NCI-H226 (cell line): Measurements from ENCODE around the gene ERCC5.

ENCODE experiments used
- DNase-seq: peaks from one replicate; pipeline ENCODE4 v3.0.0-alpha.2; 2015

Gene ERCC5

GRCh38 chr13:102897371-102898138 is 51.7 kb downstream of the ERCC5 start:
- no peak for DNase-seq

DNA sequence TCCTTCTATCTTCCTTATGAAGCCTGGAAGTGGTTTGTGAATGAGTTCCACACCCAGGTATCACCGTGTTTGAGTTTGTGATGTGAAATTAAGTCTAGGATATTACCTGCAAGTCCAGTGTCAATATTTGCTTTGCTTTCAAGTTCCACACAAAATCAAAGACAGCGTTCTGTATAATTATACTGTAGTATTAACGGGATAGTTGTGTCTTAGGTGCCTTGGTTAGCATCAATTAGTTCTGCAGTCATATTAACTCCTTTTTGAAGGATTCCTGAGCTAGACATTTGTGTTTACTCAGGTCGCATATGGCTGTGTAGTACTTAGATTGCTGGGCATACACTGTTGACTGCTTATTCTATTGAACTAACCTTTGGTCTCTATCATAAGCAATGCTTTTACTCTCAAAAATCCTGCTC is 54.4 kb downstream of the ERCC5 start:
- DNase-seq = no peak

DNA sequence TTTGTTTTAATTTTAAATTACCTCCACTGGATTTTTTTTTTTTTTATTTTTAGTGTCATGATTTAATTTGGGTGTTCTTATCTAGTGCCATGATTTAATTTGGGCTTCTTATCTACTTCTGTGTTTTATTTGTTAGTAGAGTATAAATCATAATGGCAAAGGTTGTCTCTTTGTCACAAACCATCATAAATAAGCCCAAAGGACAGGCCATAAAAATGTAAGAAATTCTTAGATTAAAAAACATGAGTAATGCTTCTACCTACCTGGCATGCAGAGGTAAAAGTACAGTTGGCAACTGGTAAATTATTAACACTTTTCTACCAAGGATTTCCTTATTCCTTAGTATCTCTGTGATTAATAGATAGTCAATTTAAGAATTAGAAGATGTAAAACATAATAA is 55.2 kb downstream of the ERCC5 start:
- no peak for DNase-seq

DNA sequence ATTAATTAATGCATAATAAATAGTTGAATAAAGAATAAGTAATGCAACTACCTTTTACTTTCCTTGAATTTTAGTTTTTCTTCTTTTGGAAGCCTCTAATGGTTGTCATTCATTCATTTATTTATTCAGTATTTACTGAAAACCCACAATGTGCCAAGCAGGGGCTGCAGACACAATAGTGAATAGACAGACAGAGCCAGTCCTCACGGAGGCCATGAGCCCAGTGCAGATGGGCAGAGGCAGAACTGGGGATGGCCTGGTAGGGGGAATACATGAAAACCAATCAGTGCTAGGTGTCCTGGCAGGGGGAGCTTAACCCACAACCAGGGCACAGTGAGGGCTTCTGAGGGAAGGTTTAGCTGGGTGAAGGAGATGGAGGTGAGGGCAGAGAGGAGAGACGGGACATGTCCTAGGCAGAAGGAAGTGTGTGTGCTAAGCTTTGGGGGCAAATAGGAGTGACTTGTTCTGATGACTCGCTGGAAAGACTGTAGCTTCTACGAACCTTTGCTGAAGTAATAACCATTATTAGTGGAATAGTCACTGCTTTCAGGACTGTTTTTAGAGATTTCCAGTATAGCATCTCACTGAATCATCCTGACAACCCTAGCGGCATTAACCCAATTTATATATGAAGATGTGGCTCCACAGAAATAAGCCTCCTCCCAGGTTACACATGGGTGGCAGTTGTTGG is 55.9 kb downstream of the ERCC5 start:
- DNase-seq = no peak

- no peak for DNase-seq
Observed at GRCh38 chr13:102902789-102903347, 57.0 kb downstream of the ERCC5 start.

DNA sequence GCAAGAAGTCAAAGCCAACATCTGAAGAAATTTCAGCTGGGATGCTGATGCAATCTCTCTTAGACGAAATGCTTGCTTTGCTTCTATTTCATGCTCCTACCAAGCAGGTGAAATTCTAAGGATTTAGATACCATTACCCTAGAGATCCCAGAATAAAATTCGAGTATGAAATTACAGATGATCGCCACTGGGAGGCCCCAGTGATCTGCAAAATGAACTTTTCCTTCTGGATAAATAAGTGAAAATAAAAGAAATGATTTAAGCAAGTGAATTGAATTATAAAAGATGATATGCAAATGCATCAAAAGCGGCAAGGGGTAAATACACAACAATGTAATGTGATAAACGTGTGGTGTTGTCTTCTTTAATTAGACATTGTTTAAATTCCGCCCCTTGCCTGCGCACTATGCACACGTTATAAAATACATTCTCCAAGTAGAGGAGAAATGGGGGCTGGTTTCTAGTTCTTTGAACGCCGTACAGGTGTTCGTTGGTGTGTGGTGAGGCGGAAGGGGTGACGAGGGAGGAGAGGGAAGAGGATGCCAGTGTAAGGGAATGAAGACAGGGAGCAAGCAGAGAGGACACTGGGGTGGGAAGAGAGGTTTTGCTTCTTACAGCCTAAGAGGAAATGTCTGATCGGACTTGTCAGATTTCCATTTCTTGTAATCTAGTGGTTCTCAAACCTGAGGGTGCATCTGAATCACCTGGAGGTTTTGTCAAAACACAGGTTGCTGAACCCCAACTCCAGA is 58.0 kb downstream of the ERCC5 start:
- DNase-seq = no peak

DNA sequence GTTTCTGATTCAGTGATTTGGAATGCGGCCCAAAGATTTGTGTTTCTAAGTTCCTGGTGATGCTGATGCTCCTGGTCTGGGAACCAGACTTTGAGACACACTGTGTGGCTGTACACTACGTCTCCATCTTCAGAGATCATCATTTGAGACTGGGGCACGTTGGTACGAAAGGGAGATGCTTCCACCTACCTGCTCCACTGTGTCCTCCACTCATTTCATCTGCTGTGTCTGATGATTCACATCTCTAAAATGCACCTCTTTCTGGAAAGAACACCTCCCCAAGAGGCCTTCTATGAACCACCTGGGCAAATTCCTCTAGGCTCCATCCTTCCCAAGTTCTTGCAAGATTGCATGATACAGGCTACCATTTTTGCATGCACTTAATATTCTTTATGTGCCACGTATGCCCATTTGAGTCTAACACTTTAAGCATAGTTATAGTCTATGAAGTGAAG is 58.6 kb downstream of the ERCC5 start:
- DNase-seq = no peak

DNA sequence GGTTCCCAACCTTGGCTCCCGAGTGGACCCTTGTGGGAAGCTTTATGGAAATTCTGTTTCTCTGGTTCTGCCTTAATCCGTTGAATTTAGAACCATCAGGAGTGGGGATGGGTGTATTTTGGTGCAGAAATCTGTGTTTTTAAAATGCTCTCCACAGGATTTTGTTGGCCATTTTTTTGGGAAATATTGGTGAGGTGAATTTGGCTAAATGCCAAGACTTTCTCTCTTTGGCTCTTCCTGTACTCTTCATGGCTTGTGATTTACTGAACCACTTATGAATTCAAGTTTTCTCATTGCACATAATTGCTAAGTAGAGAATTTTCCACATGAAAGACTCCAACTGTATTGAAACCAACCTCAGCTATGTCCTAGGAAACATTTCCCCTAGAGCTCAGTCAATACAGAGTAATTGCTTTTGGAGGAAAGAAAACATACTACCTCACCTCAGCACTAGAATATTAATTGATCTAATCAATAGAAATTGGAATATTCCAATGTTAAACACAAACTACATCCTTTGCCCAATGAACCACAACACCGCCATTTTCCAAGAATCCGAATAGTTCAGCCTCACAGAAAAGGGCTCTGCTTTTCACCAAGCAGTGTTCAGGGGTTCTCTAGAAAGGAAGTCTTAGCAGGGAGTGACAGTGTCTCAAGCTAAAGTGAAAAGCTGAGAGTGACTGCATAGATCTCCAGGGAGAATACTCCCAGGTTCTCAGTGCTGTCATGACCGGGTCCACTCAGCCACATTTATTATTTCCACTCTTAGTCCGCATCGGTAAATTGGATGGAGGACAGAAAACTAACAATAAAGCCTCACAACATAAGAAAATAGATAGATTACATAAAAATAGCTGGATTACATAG is 60.3 kb downstream of the ERCC5 start:
- no peak for DNase-seq

- no peak for DNase-seq
Observed at GRCh38 chr13:102907016-102907756, 61.4 kb downstream of the ERCC5 start.

DNA sequence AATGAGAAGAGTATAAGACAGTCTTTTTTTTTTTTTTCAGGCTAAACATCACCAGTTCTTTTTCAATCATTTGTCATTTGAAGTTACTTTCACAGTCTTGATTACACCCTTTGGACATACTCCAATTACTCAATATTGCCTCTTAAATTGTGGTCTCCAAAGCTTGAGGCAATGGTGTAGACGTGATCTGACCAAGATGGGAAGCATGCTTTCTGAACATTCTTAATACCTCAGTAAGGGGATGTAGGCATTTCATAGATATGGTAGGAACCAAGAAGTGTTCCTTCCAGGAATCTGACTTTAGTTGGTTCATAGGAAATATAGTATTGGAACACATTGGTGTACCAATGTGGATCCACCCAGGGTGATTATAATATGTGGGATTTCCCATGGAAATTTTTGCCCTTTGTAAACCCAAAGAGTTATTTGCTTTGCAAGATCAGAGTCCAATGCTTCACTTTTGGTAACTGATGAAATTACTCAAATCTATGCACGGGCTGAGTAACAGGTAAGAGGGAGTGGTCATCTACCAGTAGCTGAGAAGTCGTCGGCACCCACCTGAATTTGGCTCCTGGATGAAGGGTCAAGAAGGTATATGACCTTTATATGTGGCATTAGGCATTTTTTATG is 62.2 kb downstream of the ERCC5 start:
- no peak for DNase-seq

DNA sequence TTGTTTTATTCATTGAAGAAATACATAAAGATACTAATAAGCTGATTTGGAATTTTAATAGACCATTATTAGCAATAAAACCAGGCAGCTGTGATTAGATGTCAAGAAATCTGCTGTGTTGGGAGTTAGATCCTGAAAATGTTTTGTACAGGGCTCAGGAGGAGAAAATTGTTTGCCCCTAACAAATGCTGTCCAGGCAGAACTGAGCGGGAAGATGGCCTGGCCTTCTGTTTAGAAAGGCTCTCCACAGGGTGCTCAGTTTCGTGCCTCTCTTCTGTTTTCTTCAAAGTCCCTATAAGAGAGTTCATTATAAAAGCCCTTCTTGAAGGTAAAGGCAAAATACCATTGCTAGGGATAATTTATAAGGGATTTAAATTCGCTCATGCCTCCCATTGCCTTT is 64.1 kb downstream of the ERCC5 start:
- no peak for DNase-seq

- no peak for DNase-seq
Observed at GRCh38 chr13:102911336-102911735, 65.5 kb downstream of the ERCC5 start.

- no peak for DNase-seq
Observed at GRCh38 chr13:102912599-102912998, 66.8 kb downstream of the ERCC5 start.

- no peak for DNase-seq
Observed at GRCh38 chr13:102913914-102914313, 68.1 kb downstream of the ERCC5 start.

DNA sequence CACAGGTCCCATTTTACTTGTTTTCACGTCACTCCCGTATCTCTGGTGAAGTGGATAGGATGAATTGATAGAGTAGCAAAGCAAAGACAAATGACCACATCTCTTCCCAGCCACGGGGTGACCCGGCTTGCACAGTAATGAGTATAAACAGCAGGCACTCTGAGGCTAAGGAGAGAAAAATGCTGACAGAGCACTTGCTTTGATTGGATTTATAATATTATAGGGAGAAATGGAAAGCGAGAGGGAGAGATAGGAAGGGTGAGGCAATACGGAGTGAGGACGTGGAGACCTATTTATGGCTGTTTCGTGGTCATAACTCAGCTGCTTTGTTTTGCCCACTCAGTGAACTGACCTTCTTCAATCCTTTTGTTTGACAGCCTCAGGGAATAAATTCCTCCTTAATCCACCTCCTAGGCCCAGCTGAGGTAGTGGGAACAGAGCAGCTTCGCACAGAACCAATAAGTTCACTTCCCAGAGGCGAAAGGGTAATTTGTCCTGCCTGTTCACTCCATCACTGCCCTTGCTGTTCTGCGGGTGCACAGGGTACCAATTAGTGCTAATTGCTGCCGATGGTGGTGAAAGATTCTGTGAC is 68.6 kb downstream of the ERCC5 start:
- DNase-seq = no peak

GRCh38 chr13:102915393-102915930 is 69.6 kb downstream of the ERCC5 start:
- no peak for DNase-seq

- DNase-seq = no peak
Observed at GRCh38 chr13:102917019-102917418, 71.2 kb downstream of the ERCC5 start.

DNA sequence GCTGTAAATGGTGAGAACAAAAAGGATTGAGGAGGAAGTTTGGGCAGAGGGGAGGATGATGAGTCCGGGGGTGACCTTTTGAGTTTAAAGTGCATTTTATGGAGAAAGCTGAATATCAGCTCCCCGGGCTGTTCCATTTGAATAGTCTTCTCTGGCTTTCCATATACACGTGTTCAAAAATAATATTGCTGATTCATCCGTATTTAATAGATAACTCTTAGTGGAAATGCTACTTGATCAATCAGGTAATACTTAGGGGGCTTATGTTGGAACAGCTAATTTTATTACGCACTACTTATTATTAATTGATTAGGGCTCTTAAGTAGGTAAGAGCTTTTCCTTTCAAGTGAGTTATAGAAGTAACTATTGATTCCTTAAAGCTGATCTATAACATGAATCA is 76.4 kb downstream of the ERCC5 start:
- DNase-seq = no peak
